Endothelial cell of umbilical vein (primary cell): ENCODE data around the gene MALSU1. TPM values are rescaled to one million over a fixed set of nuclear protein-coding genes. Genes with fewer than 3 reads are reported as not detected.

Experiments
- BruUV-seq: library from RNA; stranded (reverse); fragments of 400-500 nt; replicated peaks from 2 replicates; lab custom pipeline; 2021; lab: Mats Ljungman, UMichigan
- CTCF ChIA-PET: fragments of 300-600, 350-600 bp; sonication (Branson Sonifier 250); formaldehyde crosslinking; loops from one replicate; lab custom pipeline; 2021; ENCODE audit warnings: antibody characterized with exemption, inconsistent platforms; lab: Charles Lee
- POLR2A ChIA-PET: fragments of 300-600, 350-600 bp; sonication (Branson Sonifier 250); formaldehyde crosslinking; loops from one replicate; lab custom pipeline; 2021; ENCODE audit warnings: antibody characterized with exemption, inconsistent platforms; lab: Charles Lee
- DNase-seq: peaks from one replicate; pipeline ENCODE4 v3.0.0-alpha.2; 2011; ENCODE audit warnings: low read depth, low spot score
- FAIRE-seq: peaks from 2 replicates; lab custom pipeline; 2011; peaks lifted over from hg19 to GRCh38; lab: Jason Lieb, UNC
- H2AFZ ChIP-seq: 2 replicates; pipeline ENCODE4 v1.6.0; 2012; ENCODE audit warnings: low read depth, low read length, control low read depth, inconsistent platforms
- H3K27ac ChIP-seq: 2 replicates; pipeline ENCODE4 v1.5.1; 2011; ENCODE audit warnings: low read depth, mild to moderate bottlenecking, control low read depth, low read length, moderate library complexity; ENCODE audit not compliant: insufficient read depth
- H3K27me3 ChIP-seq, 2 experiments: 2 replicates each; pipeline versions ENCODE4 v1.6.0 to v1.6.1; 2011; ENCODE audit warnings: low read length in 2 of 2, mixed read lengths in 1 of 2; ENCODE audit not compliant: control insufficient read depth in 2 of 2, insufficient read depth in 2 of 2
- H3K36me3 ChIP-seq, 2 experiments: 2 replicates in 1 of 2; 3 replicates in 1 of 2; pipeline ENCODE4 v1.5.1; 2011; ENCODE audit warnings: low read length in 2 of 2, mild to moderate bottlenecking in 1 of 2, moderate library complexity in 1 of 2; ENCODE audit not compliant: control insufficient read depth in 2 of 2, insufficient read depth in 2 of 2; ENCODE audit errors: extremely low read depth in 1 of 2
- H3K4me1 ChIP-seq: 3 replicates; pipeline ENCODE4 v1.5.1; 2011; ENCODE audit warnings: mild to moderate bottlenecking, low read length; ENCODE audit not compliant: control insufficient read depth, insufficient read depth; ENCODE audit errors: extremely low read depth
- H3K4me2 ChIP-seq: 2 replicates; pipeline ENCODE4 v1.6.1; 2011; ENCODE audit warnings: low read length, control low read depth, mixed read lengths; ENCODE audit not compliant: insufficient read depth
- H3K4me3 ChIP-seq, 3 experiments: fragments of 200-600 bp in 1 of 3; sonication (generic), shearing (Covaris generic) in 1 of 3; replicated peaks in 1 of 3; 2 replicates each; pipeline ENCODE4 v1.5.1; 2011 to 2016; ENCODE audit warnings: control low read depth in 3 of 3, low read length in 3 of 3, mild to moderate bottlenecking in 2 of 3, inconsistent platforms in 1 of 3, low read depth in 1 of 3, moderate library complexity in 1 of 3; ENCODE audit not compliant: insufficient read depth in 1 of 3
- H3K79me2 ChIP-seq: 2 replicates; pipeline ENCODE4 v1.6.0; 2012; ENCODE audit warnings: low read length, inconsistent platforms; ENCODE audit not compliant: control insufficient read depth, insufficient read depth
- H3K9ac ChIP-seq: replicated peaks from 2 replicates; pipeline ENCODE3; 2011; ENCODE audit warnings: low read length, control low read depth; ENCODE audit not compliant: insufficient read depth; ENCODE audit errors: extremely low read depth
- H3K9me1 ChIP-seq: replicated peaks from 3 replicates; pipeline ENCODE4 v1.6.0; 2011; ENCODE audit warnings: mild to moderate bottlenecking, low read length; ENCODE audit not compliant: control insufficient read depth, insufficient read depth; ENCODE audit errors: extremely low read depth
- H3K9me3 ChIP-seq: replicated peaks from 2 replicates; pipeline ENCODE4 v1.5.1; 2012; ENCODE audit warnings: low read length, inconsistent platforms; ENCODE audit not compliant: control insufficient read depth, insufficient read depth
- H4K20me1 ChIP-seq: replicated peaks from 2 replicates; pipeline ENCODE3; 2011; ENCODE audit warnings: mild to moderate bottlenecking, low read length; ENCODE audit not compliant: control insufficient read depth, insufficient read depth; ENCODE audit errors: extremely low read depth
- CTCF ChIP-seq, 2 donors: IDR thresholded peaks; 1 replicate in 1 of 2; 2 replicates in 1 of 2; pipeline ENCODE4 v1.5.1; 2011; ENCODE audit warnings: low read length in 2 of 2, mild to moderate bottlenecking in 2 of 2, moderate library complexity in 2 of 2, control low read depth in 1 of 2, inconsistent platforms in 1 of 2, low read depth in 1 of 2; ENCODE audit not compliant: insufficient read depth in 1 of 2; ENCODE audit errors: extremely low read depth in 1 of 2
- EZH2 ChIP-seq: IDR thresholded peaks from 2 replicates; pipeline ENCODE4 v1.6.1; 2012; ENCODE audit warnings: borderline replicate concordance, low read depth, mild to moderate bottlenecking, moderate library complexity, low read length, inconsistent platforms; ENCODE audit not compliant: severe bottlenecking
- GATA2 ChIP-seq: IDR thresholded peaks from 2 replicates; pipeline ENCODE4 v1.7.0; 2011; ENCODE audit warnings: low read depth, mild to moderate bottlenecking, moderate library complexity, mixed read lengths, low read length; ENCODE audit not compliant: insufficient read length, insufficient read depth
- JUN ChIP-seq: IDR thresholded peaks from 2 replicates; pipeline ENCODE4 v1.6.1; 2011; ENCODE audit warnings: borderline replicate concordance, low read depth; ENCODE audit not compliant: insufficient read length, insufficient read depth
- MAX ChIP-seq: IDR thresholded peaks from 2 replicates; pipeline ENCODE4 v1.6.1; 2011; ENCODE audit not compliant: insufficient read depth, insufficient read length
- POLR2A ChIP-seq: IDR thresholded peaks from 2 replicates; pipeline ENCODE4 v1.6.1; 2012; ENCODE audit warnings: low read depth, mild to moderate bottlenecking, control low read depth, low read length
- dilution Hi-C: fragments of 300-500 bp; cut with MboI; formaldehyde crosslinking; loops from one replicate; pipeline ENCODE4 v1.15.0; 2019; ENCODE audit warnings: low sequenced_read_pairs; ENCODE audit not compliant: extremely low pct_ligation_motif_present
- intact Hi-C: fragments of 100-400 bp; cut with micrococcal nuclease; formaldehyde crosslinking; loops from one replicate; pipeline ENCODE4 v1.10.0; 2022
- polyA plus RNA-seq, 4 experiments: library from polyadenylated mRNA; depleted of rRNA in 3 of 4; stranded (reverse) in 3 of 4; unstranded in 1 of 4; fragments of >200 nt; gene quantifications; 2 replicates each; pipeline versions ENCODE4 v1.2.1 to v1.2.3, GENCODE V29; 2011 to 2012; ENCODE audit warnings: missing spikeins in 1 of 4
- total RNA-seq: library from RNA; stranded (reverse); gene quantifications from 2 replicates; pipeline ENCODE4 v1.2.3, GENCODE V29; 2021

The MALSU1 gene
- total and polyA plus RNA-seq, 2 donors (not counting 3 experiments of a cell fraction or from before 2014, with no cell fraction given): 62.6 to 68.0 TPM

- no peak overlapping the region for H2AFZ ChIP-seq
- H3K27ac ChIP-seq: no peak overlapping the region
- ChIA-PET CTCF (interaction anchor here (0.7 to 8.2 kb wide), 5 partner anchors 10 to 285 kb away, joined by 3 to 55 read pairs (median 3); no protein-coding TSS in a partner anchor), POLR2A (no interaction called here)
- no peaks in the 10 kb centered on the region for H3K9me3 ChIP-seq
- H3K36me3 ChIP-seq: no peaks in the 10 kb centered on the region
- H3K4me2 ChIP-seq: peak overlapping the region; percentile 22
- H3K27me3 ChIP-seq: peaks cover 5 to 14% of the 10 kb centered on the region in 2 experiments
- H3K9ac ChIP-seq: no peak overlapping the region
- dilution Hi-C loops (no loop called here), intact Hi-C loops (loop anchor here (1.0 to 10.0 kb wide), 3 partner anchors 77 to 737 kb away; no protein-coding TSS in a partner anchor)
- no peaks in the 10 kb centered on the region for H3K9me1 ChIP-seq
- no peaks in the 10 kb centered on the region for H3K79me2 ChIP-seq
- H4K20me1 ChIP-seq: no peaks in the 10 kb centered on the region
- DNase-seq (peak; percentile 69), FAIRE-seq (peak; percentile 37)
- TF ChIP-seq GATA2 (no peak), CTCF (IDR thresholded peaks at IDR 0.05; ENCODE audit: extremely low read depth in 1 of 2, insufficient read depth in 1 of 2, low read depth in 1 of 2, low read length in 2 of 2) (peak; percentile 87 to 93), JUN (no peak), EZH2 (no peak), POLR2A (no peak), MAX (no peak)
- no peak overlapping the region for H3K4me3 ChIP-seq
- BruUV-seq: no TSS peak
- no peaks in the 10 kb centered on the region for H3K4me1 ChIP-seq
Observed at GRCh38 chr7:23261843-23262452, 37.2 kb upstream of the MALSU1 start.
